SK-N-MC (cell line): Measurements from ENCODE around the gene TEAD1.

ENCODE experiments used
- DNase-seq: peaks from one replicate; pipeline ENCODE4 v3.0.0-alpha.2; 2011; ENCODE audit warnings: low read depth, low spot score
- H3K27ac ChIP-seq: fragments of 200-600 bp; sonication (generic); 2 replicates; pipeline ENCODE4 v1.5.1; 2016; ENCODE audit warnings: mixed run types
- H3K36me3 ChIP-seq: fragments of 200-600 bp; sonication (generic); 2 replicates; pipeline ENCODE4 v1.6.1; 2017; ENCODE audit warnings: antibody characterized with exemption, low read length, mixed read lengths; ENCODE audit not compliant: insufficient read depth
- H3K4me3 ChIP-seq: fragments of 200-600 bp; sonication (generic); 2 replicates; pipeline ENCODE4 v1.5.1; 2016
- H3K9ac ChIP-seq: fragments of 200-600 bp; sonication (generic); 2 replicates; pipeline ENCODE4 v1.8.0; 2017; ENCODE audit warnings: mixed run types, mixed read lengths; ENCODE audit not compliant: insufficient read length
- H3K9me3 ChIP-seq: fragments of 200-600 bp; sonication (generic); 2 replicates; pipeline ENCODE4 v1.6.1; 2017; ENCODE audit warnings: low read depth, mild to moderate bottlenecking, antibody characterized with exemption, low read length, moderate library complexity, mixed read lengths
- EZH2 ChIP-seq: fragments of 200-600 bp; sonication (generic); IDR thresholded peaks from one replicate; pipeline ENCODE4 v1.6.1; 2017; ENCODE audit warnings: antibody characterized with exemption
- FOXP2 ChIP-seq: optimal IDR thresholded peaks from 2 replicates; pipeline ENCODE3; 2011; ENCODE audit warnings: mild to moderate bottlenecking, moderate library complexity; ENCODE audit not compliant: insufficient read depth; ENCODE audit errors: extremely low read length, control extremely low read depth
- POLR2AphosphoS5 ChIP-seq: IDR thresholded peaks from 2 replicates; pipeline ENCODE4 v1.6.1; 2012; ENCODE audit warnings: mild to moderate bottlenecking, low read depth, low read length, borderline replicate concordance

TEAD1 gene

GRCh38 chr11:12679471-12679870 lies 5.2 kb downstream of the TEAD1 start:
- TF ChIP-seq EZH2 = no peak
- TF ChIP-seq POLR2AphosphoS5 = no peak; the same call in 1 of the 2 replicates
- TF ChIP-seq FOXP2 = no peak
- Histone ChIP-seq H3K27ac (peak overlapping the region; percentile 89), H3K9me3 (no peaks in the 10 kb centered on the region), H3K36me3 (0 out of 2 replicates have a peak, but pooled peaks cover 10% of the 10 kb centered on the region), H3K4me3 (peak overlapping the region; percentile 77), H3K9ac (peak overlapping the region; percentile 60)
- DNase-seq = no peak

DNA sequence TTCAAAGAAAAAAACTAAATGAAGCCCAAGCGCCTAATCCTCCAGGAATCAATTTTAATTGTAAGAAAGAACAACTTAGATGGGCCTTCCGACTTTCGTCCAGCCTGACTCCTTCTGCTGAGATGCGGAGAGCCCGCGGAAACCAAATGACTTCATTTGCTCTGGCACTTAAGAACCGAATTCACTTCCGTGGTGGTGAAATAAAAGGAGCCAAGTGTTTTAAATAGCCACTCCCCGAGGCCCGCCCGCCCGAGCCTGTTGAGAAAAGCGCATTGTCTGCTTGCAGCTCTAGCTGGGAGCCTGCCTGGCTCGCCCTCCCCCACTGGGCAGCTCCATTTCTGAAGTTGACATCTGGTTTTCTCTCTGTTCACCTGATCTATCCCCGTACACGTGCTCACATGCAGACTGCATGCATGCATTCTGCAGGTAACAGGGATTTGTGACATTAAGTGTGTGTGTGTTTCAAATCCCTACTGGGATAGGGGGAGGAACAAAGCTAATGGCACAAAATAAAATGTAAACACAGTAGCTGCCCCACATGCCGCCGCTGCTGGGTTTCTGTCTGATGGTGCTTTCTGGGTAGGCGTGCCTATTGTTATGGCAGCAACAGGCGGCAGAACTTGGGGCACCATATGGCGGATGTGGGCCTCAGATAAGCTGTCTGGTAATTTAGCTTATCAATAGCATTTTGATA lies 6.2 kb downstream of the TEAD1 start:
- Histone ChIP-seq H3K9ac (peak overlapping the region; percentile 60), H3K27ac (peak overlapping the region; percentile 89), H3K4me3 (peak overlapping the region; percentile 77), H3K36me3 (0 out of 2 replicates have a peak, but pooled peaks cover 10% of the 10 kb centered on the region), H3K9me3 (no peaks in the 10 kb centered on the region)
- peak; percentile 70 for DNase-seq
- peak; percentile 43; the same call in 1 of the 2 replicates for TF ChIP-seq POLR2AphosphoS5
- TF ChIP-seq FOXP2 = no peak

GRCh38 chr11:12680940-12681258 lies 6.7 kb downstream of the TEAD1 start:
- no peak overlapping the region for H3K9ac ChIP-seq
- H3K4me3 ChIP-seq = peak overlapping the region; percentile 77
- H3K27ac ChIP-seq = peak overlapping the region; percentile 56; the same call in 1 of the 2 replicates
- DNase-seq = no peak
- TF ChIP-seq EZH2 (no peak), FOXP2 (no peak), POLR2AphosphoS5 (no peak)
- no peaks in the 10 kb centered on the region for H3K9me3 ChIP-seq
- H3K36me3 ChIP-seq = 0 out of 2 replicates have a peak, but pooled peaks cover 10% of the 10 kb centered on the region

DNA sequence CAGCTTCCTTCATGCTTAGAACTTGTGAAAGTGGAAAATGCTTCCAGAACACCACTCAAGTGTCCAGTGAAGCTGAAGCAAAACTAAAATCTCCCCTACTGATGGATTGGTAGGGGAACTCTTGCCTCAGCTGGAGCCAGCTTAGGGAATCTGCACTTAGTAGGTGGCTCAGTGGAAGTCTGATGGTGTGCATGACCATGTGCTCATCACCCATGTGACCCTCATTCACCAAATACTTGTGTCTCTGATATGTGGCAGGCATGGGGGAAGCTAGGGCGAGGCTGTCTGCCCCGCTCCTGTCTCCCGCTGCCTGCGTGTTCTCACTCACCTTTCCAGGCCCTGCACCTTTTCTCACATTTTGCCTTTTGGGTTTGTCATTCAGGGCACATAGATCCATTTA lies 7.2 kb downstream of the TEAD1 start:
- Histone ChIP-seq H3K4me3 (no peak overlapping the region), H3K27ac (no peak overlapping the region), H3K36me3 (0 out of 2 replicates have a peak, but pooled peaks cover 10% of the 10 kb centered on the region), H3K9me3 (no peaks in the 10 kb centered on the region), H3K9ac (no peak overlapping the region)
- TF ChIP-seq POLR2AphosphoS5 = no peak
- no peak for TF ChIP-seq EZH2
- no peak for TF ChIP-seq FOXP2
- no peak for DNase-seq

DNA sequence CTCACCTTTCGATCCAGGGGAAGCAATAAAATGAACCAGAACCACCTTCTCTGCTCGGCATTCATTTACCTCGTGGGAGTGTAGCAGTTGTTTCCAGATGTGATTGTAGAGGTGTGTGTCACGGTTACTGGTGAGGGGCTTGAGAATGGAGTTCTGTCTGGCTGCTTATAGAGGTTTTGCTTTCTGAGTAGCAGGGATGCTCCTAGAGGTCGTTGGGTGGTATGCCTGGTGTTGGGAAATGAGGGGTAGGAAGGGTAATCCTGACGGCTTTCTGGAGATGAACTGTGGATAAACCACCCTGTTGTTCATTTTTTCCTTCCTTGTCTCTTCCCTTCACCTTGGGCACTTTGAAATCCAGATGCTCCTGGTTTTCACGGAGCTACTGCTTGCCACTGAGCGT lies 8.1 kb downstream of the TEAD1 start:
- Histone ChIP-seq H3K36me3 (0 out of 2 replicates have a peak, but pooled peaks cover 10% of the 10 kb centered on the region), H3K9me3 (no peaks in the 10 kb centered on the region), H3K4me3 (no peak overlapping the region), H3K27ac (no peak overlapping the region), H3K9ac (no peak overlapping the region)
- no peak for DNase-seq
- TF ChIP-seq FOXP2 = no peak
- TF ChIP-seq EZH2 = no peak
- TF ChIP-seq POLR2AphosphoS5 = no peak

DNA sequence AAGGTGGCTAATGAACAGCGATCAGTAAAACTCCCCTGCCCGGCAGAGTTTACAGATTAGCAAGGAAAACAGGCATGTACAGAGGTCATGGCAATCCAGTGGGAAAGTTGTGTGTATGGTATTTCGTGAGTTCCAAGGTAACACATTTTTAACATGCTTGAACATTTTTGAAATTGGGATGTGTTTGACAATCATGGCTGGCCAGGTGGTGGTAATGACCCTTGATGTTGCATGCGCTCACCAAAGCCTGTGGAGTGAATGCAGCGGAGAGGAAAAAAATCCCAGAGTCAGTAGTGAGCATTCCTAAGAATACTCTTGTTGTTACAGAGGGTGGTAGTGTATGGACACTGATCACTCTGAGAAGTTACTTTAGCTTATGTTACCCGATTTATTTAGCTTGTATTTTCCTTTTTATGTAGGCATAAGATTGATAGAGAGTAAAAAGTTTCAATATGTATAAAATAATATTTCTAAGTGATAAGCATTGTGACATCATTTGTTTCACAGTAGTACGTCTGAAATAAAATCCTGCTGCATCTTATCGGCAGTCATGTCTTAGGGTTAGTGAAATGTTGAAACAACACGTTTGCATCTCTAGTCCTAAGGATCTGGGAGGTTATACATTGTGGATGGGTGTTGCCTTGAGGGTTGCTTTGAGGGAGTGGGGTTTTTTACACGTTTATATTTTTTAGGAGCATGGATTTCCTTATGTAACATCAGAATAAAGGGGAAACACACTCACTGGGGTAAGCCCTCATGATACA lies 8.7 kb downstream of the TEAD1 start:
- no peak for DNase-seq
- H3K36me3 ChIP-seq = 0 out of 2 replicates have a peak, but pooled peaks cover 7% of the 10 kb centered on the region
- no peak for TF ChIP-seq FOXP2
- TF ChIP-seq POLR2AphosphoS5 = no peak
- no peak for TF ChIP-seq EZH2
- H3K9me3 ChIP-seq = no peaks in the 10 kb centered on the region
- H3K9ac ChIP-seq = no peak overlapping the region
- no peak overlapping the region for H3K27ac ChIP-seq
- no peak overlapping the region for H3K4me3 ChIP-seq

DNA sequence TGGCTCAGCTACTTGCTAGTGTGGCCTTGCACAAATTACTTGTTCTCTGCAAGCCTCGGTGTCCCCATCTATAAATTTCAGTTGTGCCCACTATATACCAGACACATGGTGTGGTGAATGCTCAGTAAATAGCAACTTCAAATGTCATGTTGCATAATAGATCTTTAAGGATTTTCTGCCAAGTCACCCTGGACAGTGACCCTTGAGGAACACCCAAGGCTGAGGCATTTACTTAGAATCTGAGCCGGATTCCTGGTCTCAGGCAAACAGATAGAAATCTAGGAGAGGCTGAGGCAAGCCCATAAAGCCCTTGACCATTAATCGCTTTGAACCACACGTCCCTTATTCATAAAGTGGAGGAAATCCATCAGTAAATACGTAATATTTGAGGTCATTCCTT lies 9.7 kb downstream of the TEAD1 start:
- TF ChIP-seq POLR2AphosphoS5 (no peak), FOXP2 (no peak), EZH2 (no peak)
- no peak overlapping the region for H3K27ac ChIP-seq

GRCh38 chr11:12684315-12684714 lies 10.1 kb downstream of the TEAD1 start:
- Histone ChIP-seq H3K4me3 (no peak overlapping the region), H3K9me3 (no peaks in the 10 kb centered on the region), H3K27ac (no peak overlapping the region), H3K36me3 (0 out of 2 replicates have a peak, but pooled peaks cover 3% of the 10 kb centered on the region), H3K9ac (no peak overlapping the region)
- no peak for DNase-seq
- no peak for TF ChIP-seq POLR2AphosphoS5

More for the DNA sequence above, 9.7 kb downstream of the TEAD1 start:
- Histone ChIP-seq H3K4me3 (no peak overlapping the region), H3K36me3 (0 out of 2 replicates have a peak, but pooled peaks cover 3% of the 10 kb centered on the region), H3K9ac (no peak overlapping the region), H3K9me3 (no peaks in the 10 kb centered on the region)
- DNase-seq = no peak
